Transverse colon (tissue), 4 donors: ENCODE results near the gene TEC. TPM values are rescaled to one million over a fixed set of nuclear protein-coding genes. Genes with fewer than 3 reads are reported as not detected.

Experiments used
- DNase-seq: peaks from one replicate; pipeline ENCODE4 v3.0.0-alpha.2; 2019
- H3K27ac ChIP-seq, 4 donors: fragments of 200-600 bp; sonication (generic); 2 replicates each; pipeline ENCODE4 v1.5.1; 2016 to 2018; ENCODE audit warnings: inconsistent platforms in 4 of 4
- H3K27me3 ChIP-seq: fragments of 200-600 bp; sonication (generic); 2 replicates; pipeline ENCODE4 v1.5.1; 2017; ENCODE audit warnings: inconsistent platforms
- H3K36me3 ChIP-seq, 4 donors: fragments of 200-600 bp; sonication (generic); 2 replicates each; pipeline ENCODE4 v1.5.1; 2017 to 2019; ENCODE audit warnings: inconsistent platforms in 4 of 4
- H3K4me1 ChIP-seq, 4 donors: fragments of 200-600 bp; sonication (generic); 2 replicates each; pipeline ENCODE4 v1.5.1; 2017 to 2020; ENCODE audit warnings: inconsistent platforms in 4 of 4
- H3K4me3 ChIP-seq, 4 donors: fragments of 200-600 bp; sonication (generic); 1 replicate in 1 of 4; 2 replicates in 3 of 4; pipeline versions ENCODE4 v1.5.1 to v1.6.1; 2017 to 2019; ENCODE audit warnings: inconsistent platforms in 4 of 4
- H3K9me3 ChIP-seq, 2 donors: fragments of 200-600 bp; sonication (generic); 2 replicates each; pipeline ENCODE4 v1.5.1; 2017 to 2019; ENCODE audit warnings: inconsistent platforms in 2 of 2
- CTCF ChIP-seq, 5 experiments: fragments of 200-600 bp in 3 of 5; fragments of 450-650 bp in 2 of 5; sonication (generic) in 3 of 5; IDR thresholded peaks; 1 replicate in 2 of 5; 2 replicates in 3 of 5; pipeline ENCODE4 v1.5.1; 2016 to 2017; ENCODE audit warnings: antibody characterized with exemption in 5 of 5, inconsistent platforms in 3 of 5, mild to moderate bottlenecking in 2 of 5, moderate library complexity in 1 of 5
- EP300 ChIP-seq: sonication (generic); formaldehyde crosslinking; IDR thresholded peaks from one replicate; pipeline ENCODE4 v1.6.1; 2017; ENCODE audit warnings: antibody characterized with exemption, low read depth
- POLR2A ChIP-seq: fragments of 450-650 bp; IDR thresholded peaks from one replicate; pipeline ENCODE4 v1.6.1; 2016; ENCODE audit warnings: antibody characterized with exemption, mild to moderate bottlenecking, moderate library complexity
- POLR2AphosphoS5 ChIP-seq, 3 donors: sonication (generic); formaldehyde crosslinking; IDR thresholded peaks; one replicate each; pipeline ENCODE4 v1.6.1; 2016; ENCODE audit warnings: antibody characterized with exemption in 3 of 3
- WGBS, 2 donors: methylation state at CpG; one replicate each; pipeline ENCODE4 v1.1.5; 2018; ENCODE audit warnings: low coverage in 1 of 2; 5-methylcytosine and 5-hydroxymethylcytosine counted together
- in situ Hi-C, 4 donors: fragments of 200-750 bp; cut with MboI; loops; one replicate each; pipeline versions ENCODE4 v1.15.0 to v1.15.1; 2017; ENCODE audit warnings: low sequenced_read_pairs in 3 of 4, low pct_ligation_motif_present in 1 of 4, low pct_unique_long_range_greater_than_20kb in 1 of 4
- intact Hi-C: fragments of 100-400 bp; cut with DNase I; formaldehyde crosslinking; loops from one replicate; pipeline ENCODE4 v1.15.1; 2023; ENCODE audit warnings: low total_unique reads
- total RNA-seq, 4 donors: library from RNA; depleted of rRNA; stranded (reverse); fragments of >200 nt; gene quantifications; one replicate each; pipeline ENCODE4 v1.1.0, GENCODE V29; 2016

TEC gene
- total RNA-seq, 4 donors from 2014 or later, result 1.2 to 5.1 (median 3.3) TPM

GRCh38 chr4:48129307-48130014, 140.2 kb downstream of the TEC start:
- no peaks in the 10 kb centered on the region for H3K36me3 ChIP-seq
- peaks cover 0 to 26% (median 15%) of the 10 kb centered on the region in 4 donors for H3K4me1 ChIP-seq
- H3K9me3 ChIP-seq, result no peaks in the 10 kb centered on the region
- intact Hi-C loops (no loop called here), in situ Hi-C loops (loop anchor here in 1 of 4 donors (10.0 kb wide), 1 partner anchor 165 kb away; no protein-coding TSS in a partner anchor)
- TF ChIP-seq POLR2AphosphoS5 (IDR thresholded peaks at IDR 0.05) (no peak), CTCF (IDR thresholded peaks at IDR 0.05) (no peak), EP300 (no peak), POLR2A (no peak)
- WGBS, 2 donors, result 40 to 42% methylated on average over 9 of the region's 9 CpGs
- no peak overlapping the region for H3K4me3 ChIP-seq
- peak; percentile 52 for DNase-seq
- peak overlapping the region in 2 of 4 donors; percentile 15 to 18 for H3K27ac ChIP-seq
- no peaks in the 10 kb centered on the region for H3K27me3 ChIP-seq

GRCh38 chr4:48127682-48128404, 141.8 kb downstream of the TEC start:
- Histone ChIP-seq H3K27me3 (no peaks in the 10 kb centered on the region), H3K27ac (peak overlapping the region in 1 of 4 donors; percentile 18), H3K4me1 (peaks cover 0 to 26% (median 15%) of the 10 kb centered on the region in 4 donors), H3K9me3 (no peaks in the 10 kb centered on the region), H3K4me3 (peak overlapping the region in 1 of 4 donors; percentile 11), H3K36me3 (no peaks in the 10 kb centered on the region)
- intact Hi-C loops (no loop called here), in situ Hi-C loops (no loop called here)
- WGBS, 2 donors, result 29 to 59% methylated on average over 4 to 13 of the region's 13 CpGs
- TF ChIP-seq POLR2A (no peak), CTCF (IDR thresholded peaks at IDR 0.05) (peak; percentile 36 to 63 (median 45)), EP300 (no peak), POLR2AphosphoS5 (IDR thresholded peaks at IDR 0.05) (no peak)
- DNase-seq, result peak; percentile 63

GRCh38 chr4:48127231-48127630, 142.4 kb downstream of the TEC start:
- WGBS, 2 donors, result 34 to 40% methylated on average over 3 of the region's 3 CpGs
- Histone ChIP-seq H3K36me3 (no peaks in the 10 kb centered on the region), H3K27ac (no peak overlapping the region), H3K27me3 (no peaks in the 10 kb centered on the region), H3K9me3 (no peaks in the 10 kb centered on the region), H3K4me3 (no peak overlapping the region), H3K4me1 (peaks cover 0 to 26% (median 15%) of the 10 kb centered on the region in 4 donors)
- intact Hi-C loops, result no loop called here
- DNase-seq, result no peak
- TF ChIP-seq CTCF (IDR thresholded peaks at IDR 0.05) (no peak), EP300 (no peak), POLR2A (no peak), POLR2AphosphoS5 (IDR thresholded peaks at IDR 0.05) (no peak)
- in situ Hi-C loops, result no loop called here

- H3K4me3 ChIP-seq, result no peak overlapping the region
- 100% methylated on average over 1 of the region's 1 CpG; no CpG with 5 or more reads in 1 of the 2 donors for WGBS, 2 donors
Observed at GRCh38 chr4:48126621-48127020, 143.0 kb downstream of the TEC start.

More at GRCh38 chr4:48126621-48127020, 143.0 kb downstream of the TEC start:
- DNase-seq, result no peak
- Histone ChIP-seq H3K27me3 (no peaks in the 10 kb centered on the region), H3K9me3 (no peaks in the 10 kb centered on the region), H3K4me1 (peaks cover 0 to 26% (median 15%) of the 10 kb centered on the region in 4 donors), H3K36me3 (no peaks in the 10 kb centered on the region), H3K27ac (no peak overlapping the region)
- in situ Hi-C loops (no loop called here), intact Hi-C loops (no loop called here)
- TF ChIP-seq EP300 (no peak), CTCF (IDR thresholded peaks at IDR 0.05) (no peak), POLR2AphosphoS5 (IDR thresholded peaks at IDR 0.05) (no peak), POLR2A (no peak)
